Mucosa of descending colon (tissue), 3 donors: ENCODE data around the gene LORICRIN. TPM values are rescaled to one million over a fixed set of nuclear protein-coding genes. Genes with fewer than 3 reads are reported as not detected.
A peak's percentile ranks its signal among the peaks of the same experiment; 100 is the strongest.

ENCODE experiments used
- ATAC-seq: fragments of 200-7000 bp; cut with Tn5 transposase; one replicate; pipeline ENCODE4 v1.9.1; 2020; ENCODE audit warnings: mild to moderate bottlenecking, moderate library complexity
- DNase-seq, 3 donors: peaks; one replicate each; pipeline ENCODE4 v3.0.0-alpha.2; 2020
- H3K36me3 ChIP-seq: fragments of 200-600 bp; one replicate; pipeline ENCODE4 v1.8.0; 2021; ENCODE audit warnings: low read depth, mild to moderate bottlenecking
- H3K4me1 ChIP-seq: fragments of 200-600 bp; one replicate; pipeline ENCODE4 v1.8.0; 2021; ENCODE audit warnings: low read depth, mild to moderate bottlenecking
- H3K4me3 ChIP-seq: fragments of 200-600 bp; one replicate; pipeline ENCODE4 v1.8.0; 2021; ENCODE audit warnings: mild to moderate bottlenecking
- H3K9me3 ChIP-seq: fragments of 200-600 bp; one replicate; pipeline ENCODE4 v1.8.0; 2021; ENCODE audit warnings: mild to moderate bottlenecking
- CTCF ChIP-seq: fragments of 200-600 bp; IDR thresholded peaks from one replicate; pipeline ENCODE4 v1.8.0; 2022; ENCODE audit warnings: antibody characterized with exemption, mild to moderate bottlenecking
- intact Hi-C, 2 donors: fragments of 100-400 bp; cut with DNase I in 1 of 2; cut with micrococcal nuclease in 1 of 2; formaldehyde crosslinking; loops; one replicate each; pipeline versions ENCODE4 v1.11.0 to v1.11.1; 2022; cut with DNase I, micrococcal nuclease
- total RNA-seq, 3 donors: library from RNA; stranded (reverse); fragmentation: NEBNext Ultra II Directional in 2 of 3; extraction: Animal tissue kit (Norgen Biotek cat#: 25700) in 2 of 3; gene quantifications; one replicate each; pipeline versions ENCODE4 v1.2.1 to v1.2.4, GENCODE V29; 2021 to 2023
- donor health status: DM: no; HTN: no; CAD: no; lungs with moderate emphysema.
- donor health status: DM: no; HTN: no; CAD: no.
- donor health status: DM: no; HTN: yes; CAD: no.

LORICRIN gene
- total RNA-seq, 3 donors from 2014 or later = not detected

GRCh38 chr1:153261281-153262069, 2.0 kb downstream of the LORICRIN start:
- no peaks in the 10 kb centered on the region for H3K9me3 ChIP-seq
- H3K36me3 ChIP-seq = no peaks in the 10 kb centered on the region
- ATAC-seq (peak; percentile 25), DNase-seq (peak in 2 of 3 donors; percentile 30 to 53)
- intact Hi-C loops = no loop called here
- peaks cover 7% of the 10 kb centered on the region for H3K4me1 ChIP-seq
- TF ChIP-seq CTCF = no peak
- no peak overlapping the region for H3K4me3 ChIP-seq

- H3K4me1 ChIP-seq = peaks cover 7% of the 10 kb centered on the region
- H3K9me3 ChIP-seq = no peaks in the 10 kb centered on the region
- DNase-seq (no peak), ATAC-seq (no peak)
- intact Hi-C loops = no loop called here
- no peaks in the 10 kb centered on the region for H3K36me3 ChIP-seq
- no peak overlapping the region for H3K4me3 ChIP-seq
- TF ChIP-seq CTCF = no peak
These were observed 2.5 kb downstream of the LORICRIN start for GRCh38 chr1:153262070-153262366.

- no peak for TF ChIP-seq CTCF
- Histone ChIP-seq H3K36me3 (no peaks in the 10 kb centered on the region), H3K4me1 (peaks cover 7% of the 10 kb centered on the region), H3K4me3 (no peak overlapping the region), H3K9me3 (no peaks in the 10 kb centered on the region)
- DNase-seq = no peak
- ATAC-seq = no peak
- intact Hi-C loops = no loop called here
These were observed 3.1 kb downstream of the LORICRIN start for GRCh38 chr1:153262462-153263157.

- Histone ChIP-seq H3K4me3 (no peak overlapping the region), H3K36me3 (no peaks in the 10 kb centered on the region)
- no peak for ATAC-seq
These were observed 6.0 kb downstream of the LORICRIN start for GRCh38 chr1:153265457-153265856.

GRCh38 chr1:153271711-153272110, 12.2 kb downstream of the LORICRIN start:
- ATAC-seq = no peak

More at GRCh38 chr1:153265457-153265856, 6.0 kb downstream of the LORICRIN start:
- intact Hi-C loops = no loop called here
- DNase-seq = no peak
- peaks cover 7% of the 10 kb centered on the region for H3K4me1 ChIP-seq
- no peak for TF ChIP-seq CTCF
- H3K9me3 ChIP-seq = no peaks in the 10 kb centered on the region

More at GRCh38 chr1:153271711-153272110, 12.2 kb downstream of the LORICRIN start:
- no peak for DNase-seq
- Histone ChIP-seq H3K36me3 (no peaks in the 10 kb centered on the region), H3K9me3 (no peaks in the 10 kb centered on the region), H3K4me1 (no peaks in the 10 kb centered on the region), H3K4me3 (no peak overlapping the region)
- intact Hi-C loops = no loop called here
- no peak for TF ChIP-seq CTCF
